Activated CD4-positive, alpha-beta T cell treated with anti-CD3 and anti-CD28 coated beads for 36 hours (primary cell): ENCODE results near the gene SSC4D. TPM values are rescaled to one million over a fixed set of nuclear protein-coding genes. Genes with fewer than 3 reads are reported as not detected.
"Not testable (repeated sequence)": the region's sequence is repeated elsewhere in the genome, so short reads cannot be mapped to it uniquely, and the experiment has no call there.

Experiments
- ATAC-seq: fragments of 200-7000 bp; cut with Tn5 transposase; one replicate; pipeline ENCODE4 v1.10.0; 2021; ENCODE audit warnings: mild to moderate bottlenecking, moderate library complexity
- CTCF ChIA-PET: fragments of 350-600 bp; sonication (Branson Sonifier 250); formaldehyde crosslinking; loops from one replicate; lab custom pipeline; 2021; ENCODE audit warnings: antibody characterized with exemption; lab: Charles Lee
- POLR2A ChIA-PET: fragments of 350-600 bp; sonication (Branson Sonifier 250); formaldehyde crosslinking; loops from one replicate; lab custom pipeline; 2021; ENCODE audit warnings: antibody characterized with exemption, inconsistent platforms; lab: Charles Lee
- DNase-seq: peaks from one replicate; pipeline ENCODE4 v3.0.0-alpha.2; 2020
- H3K27ac Mint-ChIP-seq: one replicate; pipeline ENCODE4 v1.8.0; 2021; ENCODE audit warnings: mixed read lengths
- H3K27me3 Mint-ChIP-seq: one replicate; pipeline ENCODE4 v1.8.0; 2021; ENCODE audit warnings: mixed read lengths
- H3K36me3 Mint-ChIP-seq: one replicate; pipeline ENCODE4 v1.8.0; 2021; ENCODE audit warnings: low read depth, mixed read lengths
- H3K4me1 Mint-ChIP-seq: one replicate; pipeline ENCODE4 v1.8.0; 2021; ENCODE audit warnings: mixed read lengths
- H3K4me3 Mint-ChIP-seq: one replicate; pipeline ENCODE4 v1.8.0; 2021; ENCODE audit warnings: mild to moderate bottlenecking, moderate library complexity, mixed read lengths
- H3K9me3 Mint-ChIP-seq: one replicate; pipeline ENCODE4 v1.8.0; 2021; ENCODE audit warnings: low read depth, mixed read lengths
- intact Hi-C, 2 experiments: fragments of 100-400 bp; cut with DNase I in 1 of 2; cut with micrococcal nuclease in 1 of 2; formaldehyde crosslinking; loops; one replicate each; pipeline versions ENCODE4 v1.14.2 to v1.15.1; 2022 to 2024; cut with DNase I, micrococcal nuclease
- total RNA-seq, 2 experiments: library from RNA; stranded (reverse); gene quantifications; one replicate each; pipeline ENCODE4 v1.2.3, GENCODE V29; 2021

The SSC4D gene
- total RNA-seq, 2 experiments from 2014 or later: 0.79 to 0.91 TPM

DNA sequence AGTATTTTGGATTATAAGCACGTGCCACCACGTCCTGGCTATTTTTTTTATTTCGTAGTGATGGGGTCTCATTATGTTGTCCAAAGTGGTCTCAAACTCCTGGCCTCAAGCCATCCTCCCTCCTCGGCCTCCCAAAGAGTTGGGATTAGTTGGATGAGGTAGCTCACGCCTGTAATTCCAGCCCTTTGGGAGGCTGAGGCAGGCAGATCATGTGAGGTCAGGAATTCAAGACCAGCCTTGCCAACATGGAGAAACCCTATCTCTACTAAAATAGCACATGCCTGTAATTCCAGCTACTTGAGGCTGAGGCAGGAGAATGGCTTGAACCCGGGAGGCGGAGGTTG, 28.9 kb downstream of the SSC4D start:
- peaks cover 7% of the 10 kb centered on the region for H3K4me1 Mint-ChIP-seq
- H3K36me3 Mint-ChIP-seq: no peaks in the 10 kb centered on the region
- peak overlapping the region; percentile 47 for H3K4me3 Mint-ChIP-seq
- CTCF ChIA-PET: interaction anchor here (0.9 kb wide), 1 partner anchor 56 kb away, joined by 4 read pairs; no protein-coding TSS in a partner anchor
- no peaks in the 10 kb centered on the region for H3K27me3 Mint-ChIP-seq
- H3K27ac Mint-ChIP-seq: peak overlapping the region; percentile 42
- no peak for DNase-seq
- intact Hi-C loops: no loop called here
- no peaks in the 10 kb centered on the region for H3K9me3 Mint-ChIP-seq
- POLR2A ChIA-PET: no interaction called here
- no peak for ATAC-seq

DNA sequence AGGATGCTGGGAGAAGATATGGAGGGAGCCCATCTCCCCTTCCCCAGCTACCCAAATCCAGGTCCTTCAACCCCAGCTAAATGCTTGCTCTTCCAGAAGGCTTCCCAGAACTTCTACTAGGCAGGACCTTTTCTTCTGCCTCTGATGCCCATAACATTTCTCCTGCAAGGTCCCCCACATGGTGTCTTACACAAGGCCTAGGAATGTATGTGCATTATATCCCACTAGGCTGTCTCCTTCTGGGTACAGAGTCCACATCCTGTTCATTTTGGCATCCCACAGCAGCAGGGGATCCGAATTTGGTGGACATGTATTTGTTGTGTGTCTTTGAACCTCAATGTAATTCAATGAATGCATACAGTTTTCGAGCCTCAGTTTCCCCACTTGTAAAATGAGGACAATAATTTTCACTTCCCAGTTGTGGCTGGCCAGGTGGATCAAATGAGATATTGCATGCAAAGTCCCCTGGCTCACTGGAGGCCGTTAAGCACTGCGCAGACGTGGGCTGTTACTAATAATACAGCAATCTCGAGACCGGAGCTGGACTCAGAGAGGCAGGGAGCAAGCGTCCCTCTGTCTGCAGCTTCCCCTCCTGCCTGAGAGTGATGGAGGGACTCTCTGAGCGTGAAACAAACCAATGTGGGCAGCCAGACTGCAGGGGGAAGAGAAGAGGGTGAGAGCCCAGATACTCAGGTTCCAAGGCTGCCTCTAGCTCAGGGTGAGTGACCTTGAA, 32.1 kb downstream of the SSC4D start:
- DNase-seq (no peak), ATAC-seq (no peak)
- ChIA-PET CTCF (no interaction called here), POLR2A (no interaction called here)
- H3K27ac Mint-ChIP-seq: no peak overlapping the region
- H3K27me3 Mint-ChIP-seq: no peaks in the 10 kb centered on the region
- H3K36me3 Mint-ChIP-seq: no peaks in the 10 kb centered on the region
- peaks cover 7% of the 10 kb centered on the region for H3K4me1 Mint-ChIP-seq
- H3K4me3 Mint-ChIP-seq: no peak overlapping the region
- no peaks in the 10 kb centered on the region for H3K9me3 Mint-ChIP-seq
- intact Hi-C loops: no loop called here

DNA sequence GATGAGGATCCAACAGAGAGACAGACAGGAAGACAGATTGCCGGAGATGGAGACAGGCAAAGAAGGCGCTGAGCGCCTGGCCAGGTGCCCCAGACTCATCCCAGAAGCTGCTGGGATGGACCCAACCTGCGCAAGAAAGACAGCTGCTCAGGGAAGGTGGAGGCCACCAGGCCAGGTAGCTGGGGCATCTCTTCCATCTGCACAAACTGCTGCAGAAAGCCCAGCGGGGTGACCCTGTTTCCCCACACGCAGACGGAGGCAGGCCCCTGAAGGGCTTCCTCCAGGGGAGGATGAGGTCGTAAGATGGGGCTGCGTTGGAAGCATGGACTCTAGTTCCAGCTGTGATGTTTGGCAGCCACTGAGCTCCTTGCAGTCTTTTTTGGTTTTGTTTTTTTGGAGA, 34.2 kb downstream of the SSC4D start:
- Mint-ChIP-seq H3K4me1 (peaks cover 6% of the 10 kb centered on the region), H3K27ac (no peak overlapping the region), H3K27me3 (no peaks in the 10 kb centered on the region), H3K4me3 (no peak overlapping the region), H3K36me3 (no peaks in the 10 kb centered on the region), H3K9me3 (no peaks in the 10 kb centered on the region)
- POLR2A ChIA-PET: no interaction called here
- CTCF ChIA-PET: no interaction called here
- intact Hi-C loops: no loop called here
- no peak for ATAC-seq
- no peak for DNase-seq

DNA sequence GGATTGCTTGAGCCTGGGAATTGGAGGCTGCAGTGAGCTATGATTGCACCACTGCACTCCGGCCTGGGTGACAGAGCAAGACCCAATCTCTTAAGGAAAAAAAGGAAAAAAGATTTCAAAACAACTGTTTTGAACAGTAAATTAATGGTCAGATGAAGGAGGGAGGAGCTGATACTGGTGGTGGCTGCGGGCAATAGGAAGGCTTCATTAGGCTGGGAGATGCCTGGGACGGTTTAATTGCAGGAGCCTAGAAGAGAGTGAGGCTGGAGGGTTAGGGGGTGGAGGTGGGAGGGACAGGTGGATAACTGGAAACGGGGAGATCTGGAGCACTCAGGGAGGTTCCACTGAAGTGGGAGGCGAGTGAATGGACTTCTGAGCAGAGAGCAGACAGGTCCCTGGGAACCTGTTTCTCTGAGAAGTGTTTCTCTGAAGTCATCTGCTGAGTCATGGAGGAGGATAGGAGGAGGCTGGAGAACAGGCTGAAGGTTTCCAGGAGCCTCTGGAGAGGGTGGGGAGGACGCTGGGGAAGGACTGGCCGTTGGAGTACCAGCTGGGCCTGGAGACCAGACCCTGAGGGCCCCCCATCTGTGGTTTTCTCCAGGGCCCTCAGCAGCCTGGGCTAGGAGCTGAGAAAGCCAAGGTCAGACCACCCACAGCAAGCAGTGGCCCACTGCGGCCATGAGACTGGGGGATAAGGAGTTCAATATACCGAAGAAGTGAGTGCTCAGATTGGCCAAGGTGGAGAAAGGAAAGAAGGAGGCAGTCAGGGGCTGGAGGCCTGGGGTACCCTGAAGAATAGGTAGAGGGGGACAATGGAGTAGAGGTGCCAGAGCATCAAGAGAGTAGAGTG, 36.3 kb downstream of the SSC4D start:
- Mint-ChIP-seq H3K27ac (no peak overlapping the region), H3K36me3 (no peaks in the 10 kb centered on the region), H3K4me1 (no peaks in the 10 kb centered on the region), H3K27me3 (no peaks in the 10 kb centered on the region), H3K4me3 (no peak overlapping the region), H3K9me3 (no peaks in the 10 kb centered on the region)
- CTCF ChIA-PET: no interaction called here
- DNase-seq (no peak), ATAC-seq (no peak)
- intact Hi-C loops: no loop called here
- POLR2A ChIA-PET: interaction anchor here (0.7 kb wide), 1 partner anchor 275 kb away, joined by 3 read pairs; no protein-coding TSS in a partner anchor

DNA sequence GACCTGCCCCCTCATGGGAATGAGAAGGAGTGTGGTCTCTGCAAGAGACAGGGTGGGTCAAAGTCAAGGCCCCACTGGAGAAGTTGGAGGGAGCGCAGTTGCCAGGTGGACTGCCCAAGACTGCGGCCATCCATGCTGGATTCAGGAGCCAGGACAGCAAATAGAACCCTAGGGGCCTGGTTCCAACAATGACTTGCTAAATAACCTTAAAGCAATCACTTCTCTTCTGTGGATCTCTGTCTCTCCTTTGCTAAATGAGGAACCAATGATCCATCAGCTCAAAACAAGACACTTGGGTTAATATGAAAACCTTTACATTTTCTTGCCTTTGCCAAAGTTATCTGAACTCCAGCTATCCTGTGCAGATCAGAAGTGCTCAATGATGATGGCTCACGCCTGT, 38.1 kb downstream of the SSC4D start:
- H3K4me3 Mint-ChIP-seq: no peak overlapping the region
- H3K36me3 Mint-ChIP-seq: no peaks in the 10 kb centered on the region
- no peaks in the 10 kb centered on the region for H3K27me3 Mint-ChIP-seq
- no peaks in the 10 kb centered on the region for H3K4me1 Mint-ChIP-seq
- ChIA-PET POLR2A (no interaction called here), CTCF (no interaction called here)
- intact Hi-C loops: no loop called here
- no peaks in the 10 kb centered on the region for H3K9me3 Mint-ChIP-seq
- DNase-seq (no peak), ATAC-seq (no peak)
- no peak overlapping the region for H3K27ac Mint-ChIP-seq

DNA sequence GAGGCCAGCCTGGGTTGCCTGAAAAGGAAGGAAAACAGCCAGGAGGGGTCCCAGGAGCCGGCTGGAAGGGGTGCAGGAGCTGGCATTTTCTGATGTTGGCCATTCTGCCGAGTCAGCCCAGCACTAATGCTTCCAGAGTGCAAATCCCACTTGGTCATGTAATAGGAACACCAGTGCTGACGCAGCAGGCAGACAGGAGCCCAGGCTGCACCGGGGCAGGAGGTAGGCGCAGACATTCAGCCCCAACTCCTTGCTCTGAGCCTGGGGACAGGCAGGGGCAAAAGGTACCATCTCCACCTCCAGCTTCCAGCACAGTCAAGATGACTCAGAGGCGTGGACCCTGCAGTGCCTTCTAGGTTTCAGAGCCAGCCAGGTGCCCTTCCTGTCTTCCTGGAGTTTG, 40.5 kb downstream of the SSC4D start:
- H3K27ac Mint-ChIP-seq: no peak overlapping the region
- DNase-seq (no peak), ATAC-seq (no peak)
- ChIA-PET CTCF (interaction anchor here (0.6 to 1.8 kb wide), 2 partner anchors 9 to 67 kb away, joined by 4 to 11 read pairs; no protein-coding TSS in a partner anchor), POLR2A (no interaction called here)
- intact Hi-C loops: no loop called here
- H3K9me3 Mint-ChIP-seq: no peaks in the 10 kb centered on the region
- no peaks in the 10 kb centered on the region for H3K36me3 Mint-ChIP-seq
- no peaks in the 10 kb centered on the region for H3K27me3 Mint-ChIP-seq
- no peak overlapping the region for H3K4me3 Mint-ChIP-seq
- peaks cover 12% of the 10 kb centered on the region for H3K4me1 Mint-ChIP-seq

DNA sequence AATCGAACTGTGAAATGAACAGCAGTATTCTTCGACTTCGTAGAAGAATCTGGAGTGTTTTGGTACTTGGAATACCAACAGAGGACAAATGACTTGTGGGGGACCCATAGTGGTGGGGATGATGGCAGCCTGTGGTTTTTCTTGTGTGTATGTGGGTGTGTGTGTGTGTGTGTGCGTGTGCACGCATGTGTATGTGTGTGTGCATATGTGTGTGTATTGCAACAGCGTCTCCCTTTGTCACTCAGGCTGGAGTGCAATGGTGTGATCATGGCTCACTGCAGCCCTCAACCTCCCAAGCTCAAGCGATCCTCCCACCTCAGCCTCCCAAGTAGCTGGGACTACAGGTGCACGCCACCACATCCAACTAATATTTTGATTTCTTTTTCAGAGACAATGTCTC, 41.3 kb downstream of the SSC4D start:
- ATAC-seq (no peak), DNase-seq (no peak)
- no peak overlapping the region for H3K4me3 Mint-ChIP-seq
- no peaks in the 10 kb centered on the region for H3K27me3 Mint-ChIP-seq
- ChIA-PET CTCF (interaction anchor here (1.8 kb wide), 1 partner anchor 8 kb away, joined by 11 read pairs; no protein-coding TSS in a partner anchor), POLR2A (interaction anchor here (0.6 kb wide), 1 partner anchor 54 kb away, joined by 4 read pairs; no protein-coding TSS in a partner anchor)
- H3K36me3 Mint-ChIP-seq: no peaks in the 10 kb centered on the region
- H3K9me3 Mint-ChIP-seq: no peaks in the 10 kb centered on the region
- H3K27ac Mint-ChIP-seq: no peak overlapping the region
- H3K4me1 Mint-ChIP-seq: peaks cover 15% of the 10 kb centered on the region
- intact Hi-C loops: no loop called here

DNA sequence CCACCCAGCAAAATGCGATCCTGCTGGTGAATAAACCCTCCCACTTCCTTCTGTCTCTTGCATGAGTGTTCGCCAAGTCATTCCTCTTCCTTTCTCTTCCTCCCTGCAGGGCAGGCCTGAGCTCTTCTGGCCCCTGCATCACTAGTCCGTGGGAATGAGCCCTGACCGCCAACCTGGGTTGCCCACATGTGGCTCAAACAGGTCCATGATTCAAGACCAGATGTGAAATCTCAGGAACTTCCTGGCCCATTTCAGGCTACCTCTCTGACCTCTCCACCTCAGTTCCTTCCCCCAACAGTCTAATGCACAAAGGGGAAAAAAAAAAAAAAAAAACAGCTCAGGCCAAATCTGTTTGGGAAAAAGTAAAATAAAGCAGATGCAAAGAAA, 45.3 kb downstream of the SSC4D start:
- intact Hi-C loops: no loop called here
- H3K27me3 Mint-ChIP-seq: no peaks in the 10 kb centered on the region
- ATAC-seq (no peak), DNase-seq (no peak)
- H3K27ac Mint-ChIP-seq: peak overlapping the region; percentile 85
- no peaks in the 10 kb centered on the region for H3K9me3 Mint-ChIP-seq
- no peaks in the 10 kb centered on the region for H3K36me3 Mint-ChIP-seq
- CTCF ChIA-PET: interaction anchor here (1.5 to 1.8 kb wide), 3 partner anchors 13 to 186 kb away, joined by 3 to 6 read pairs (median 4); no protein-coding TSS in a partner anchor
- peaks cover 20% of the 10 kb centered on the region for H3K4me1 Mint-ChIP-seq
- no peak overlapping the region for H3K4me3 Mint-ChIP-seq
- POLR2A ChIA-PET: interaction anchor here (0.6 kb wide), 1 partner anchor 25 kb away, joined by 3 read pairs; no protein-coding TSS in a partner anchor

DNA sequence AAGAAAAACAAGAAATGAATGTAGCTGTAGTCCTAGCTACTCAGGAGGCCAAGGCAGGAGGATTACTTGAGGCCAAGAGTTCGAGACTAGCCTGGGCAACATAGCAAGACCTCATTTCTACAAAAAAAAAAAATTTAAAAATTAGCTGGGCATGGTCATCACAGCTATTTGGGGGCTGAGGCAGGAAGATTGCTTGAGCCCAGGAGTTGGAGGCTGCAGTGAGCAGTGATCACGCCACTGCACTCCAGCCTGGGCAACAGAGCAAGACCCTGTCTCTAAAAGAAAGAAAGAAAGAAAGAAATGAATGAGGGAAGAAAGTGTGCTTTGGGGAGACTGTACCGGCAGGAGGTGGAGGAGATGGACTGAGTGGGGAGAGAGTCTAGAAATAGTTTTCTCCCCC, 45.7 kb downstream of the SSC4D start:
- intact Hi-C loops, DNase-seq, H3K27me3 Mint-ChIP-seq, ATAC-seq, H3K36me3 Mint-ChIP-seq, H3K4me3 Mint-ChIP-seq, H3K9me3 Mint-ChIP-seq: not testable (repeated sequence)
- peak overlapping the region; percentile 85 for H3K27ac Mint-ChIP-seq
- POLR2A ChIA-PET: interaction anchor here (0.6 kb wide), 1 partner anchor 25 kb away, joined by 3 read pairs; no protein-coding TSS in a partner anchor
- H3K4me1 Mint-ChIP-seq: peaks cover 20% of the 10 kb centered on the region
- CTCF ChIA-PET: interaction anchor here (0.6 to 1.8 kb wide), 4 partner anchors 12 to 185 kb away, joined by 3 to 6 read pairs (median 4); no protein-coding TSS in a partner anchor

DNA sequence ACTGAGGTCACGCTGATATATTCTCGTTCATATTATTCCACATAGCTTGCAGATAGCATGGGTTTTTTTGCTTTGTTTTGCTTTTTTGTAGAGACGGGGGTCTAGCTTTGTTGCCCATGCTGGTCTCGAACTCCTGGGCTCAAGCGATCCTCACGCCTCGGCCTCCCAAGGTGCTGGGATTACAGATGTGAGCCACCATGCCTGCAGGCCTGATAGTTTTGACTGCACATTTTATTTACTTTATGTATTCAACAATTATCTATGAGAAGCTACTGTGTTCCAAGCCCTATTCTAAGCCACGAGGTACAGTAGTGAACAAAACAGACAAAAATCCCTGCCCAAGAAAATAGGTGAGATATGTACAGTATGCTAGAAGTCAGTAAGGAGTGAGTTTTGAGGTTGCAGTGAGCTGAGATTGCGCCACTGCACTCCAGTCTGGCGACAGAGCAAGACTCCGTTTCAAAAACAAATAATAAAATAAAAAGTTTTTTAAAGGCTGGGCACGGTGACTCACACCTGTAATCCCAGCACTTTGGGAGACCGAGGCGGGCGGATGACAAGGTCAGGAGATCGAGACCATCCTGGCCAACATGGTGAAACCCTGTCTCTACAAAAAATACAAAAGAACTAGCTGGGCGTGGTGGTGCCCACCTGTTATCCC, 49.4 kb downstream of the SSC4D start:
- Mint-ChIP-seq H3K27ac (peak overlapping the region; percentile 96), H3K36me3 (peaks cover 29% of the 10 kb centered on the region), H3K9me3 (no peaks in the 10 kb centered on the region), H3K4me3 (peak overlapping the region; percentile 99), H3K27me3 (no peaks in the 10 kb centered on the region), H3K4me1 (peaks cover 41% of the 10 kb centered on the region)
- ChIA-PET CTCF (interaction anchor here (0.7 to 1.8 kb wide), 8 partner anchors 8 to 182 kb away, joined by 3 to 11 read pairs (median 3); no protein-coding TSS in a partner anchor), POLR2A (interaction anchor here (0.7 kb wide), 1 partner anchor 17 kb away, joined by 3 read pairs; no protein-coding TSS in a partner anchor)
- intact Hi-C loops: loop anchor here (1.0 to 2.0 kb wide), 10 partner anchors 17 to 482 kb away; partner anchors contain the start of gene POR (in 1 of the 2)
- DNase-seq (no peak), ATAC-seq (no peak)
